H1 (cell line): Measurements from ENCODE around the gene NR1I3. TPM values are rescaled to one million over a fixed set of nuclear protein-coding genes. Genes with fewer than 3 reads are reported as not detected.

Source experiments
- USF2 ChIP-seq: IDR thresholded peaks from 2 replicates; pipeline ENCODE4 v1.6.1; 2011; ENCODE audit warnings: low read length, improper control_type of control experiment
- polyA plus RNA-seq, 7 experiments: library from polyadenylated mRNA; depleted of rRNA in 3 of 7; stranded (reverse) in 5 of 7; unstranded in 2 of 7; fragments of >200 nt in 5 of 7; fragments of 200-250 nt in 2 of 7; gene quantifications; 1 replicate in 5 of 7; 2 replicates in 1 of 7; 4 replicates in 1 of 7; pipeline versions ENCODE4 v1.2.1 to v1.2.3, GENCODE V29; 2011 to 2013; ENCODE audit warnings: missing spikeins in 2 of 7, mixed read lengths in 2 of 7
- total RNA-seq: library from RNA; stranded (reverse); fragmentation: NEBNext Ultra II Directional; extraction: Animal tissue kit (Norgen Biotek cat#: 25700); gene quantifications from 2 replicates; pipeline ENCODE4 v1.2.1, GENCODE V29; 2021

Gene NR1I3
- total and polyA plus RNA-seq, 2 of the 8 experiments (the other 6 are each of a cell fraction or from before 2014, with no cell fraction given), result not detected

GRCh38 chr1:161219078-161219892, 18.7 kb downstream of the NR1I3 start (continued):
- no peak for TF ChIP-seq USF2
